ENCODE data around the gene GPER1. TPM values are rescaled to one million over a fixed set of nuclear protein-coding genes. Genes with fewer than 3 reads are reported as not detected.
"Not testable (repeated sequence)": the region's sequence is repeated elsewhere in the genome, so short reads cannot be mapped to it uniquely, and the experiment has no call there.

GPER1 gene
- total RNA-seq, 1 experiment from 2014 or later, result 2.5 TPM

GRCh38 chr7:1101563-1102431, 13.9 kb downstream of the GPER1 start:
- DNase-seq (ENCODE audit: low spot score), result no peak

GRCh38 chr7:1103009-1103788, 15.3 kb downstream of the GPER1 start:
- no peak for DNase-seq (ENCODE audit: low spot score)

DNA sequence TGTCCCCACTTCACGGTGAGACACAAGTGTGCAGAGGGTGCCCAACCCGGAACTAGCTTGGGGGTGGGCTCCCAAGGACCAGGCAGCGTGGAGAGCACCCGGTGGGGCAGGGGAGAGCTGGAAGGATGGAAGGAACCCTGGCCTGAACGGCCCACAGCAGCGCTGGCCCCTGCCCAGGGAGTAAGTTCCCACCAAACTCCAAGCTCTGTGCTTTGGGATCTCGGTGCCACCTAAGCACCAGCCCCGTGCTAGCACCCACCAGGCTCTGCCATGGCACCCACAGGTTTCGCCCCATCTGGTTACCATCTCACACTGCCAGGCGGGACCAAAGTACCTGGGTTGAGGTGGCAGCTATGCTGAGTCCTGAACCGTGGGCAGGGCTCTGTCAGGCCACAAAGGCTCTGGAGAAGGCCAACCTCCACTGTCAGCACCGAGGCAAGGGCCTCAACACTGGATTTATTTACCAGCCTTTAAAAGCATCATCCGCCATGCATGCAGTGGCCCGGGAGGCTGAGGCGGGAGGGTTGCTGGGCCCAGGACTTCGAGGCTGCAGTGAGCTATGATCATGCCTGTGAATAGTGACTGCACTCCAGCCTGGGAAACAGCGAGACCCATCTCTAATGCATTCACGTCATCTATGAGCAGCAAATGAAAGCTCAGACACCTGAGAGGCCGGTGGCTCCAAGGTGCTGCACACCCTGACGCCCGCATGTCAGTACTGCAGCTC, 16.0 kb downstream of the GPER1 start:
- no peak for DNase-seq (ENCODE audit: low spot score)

DNA sequence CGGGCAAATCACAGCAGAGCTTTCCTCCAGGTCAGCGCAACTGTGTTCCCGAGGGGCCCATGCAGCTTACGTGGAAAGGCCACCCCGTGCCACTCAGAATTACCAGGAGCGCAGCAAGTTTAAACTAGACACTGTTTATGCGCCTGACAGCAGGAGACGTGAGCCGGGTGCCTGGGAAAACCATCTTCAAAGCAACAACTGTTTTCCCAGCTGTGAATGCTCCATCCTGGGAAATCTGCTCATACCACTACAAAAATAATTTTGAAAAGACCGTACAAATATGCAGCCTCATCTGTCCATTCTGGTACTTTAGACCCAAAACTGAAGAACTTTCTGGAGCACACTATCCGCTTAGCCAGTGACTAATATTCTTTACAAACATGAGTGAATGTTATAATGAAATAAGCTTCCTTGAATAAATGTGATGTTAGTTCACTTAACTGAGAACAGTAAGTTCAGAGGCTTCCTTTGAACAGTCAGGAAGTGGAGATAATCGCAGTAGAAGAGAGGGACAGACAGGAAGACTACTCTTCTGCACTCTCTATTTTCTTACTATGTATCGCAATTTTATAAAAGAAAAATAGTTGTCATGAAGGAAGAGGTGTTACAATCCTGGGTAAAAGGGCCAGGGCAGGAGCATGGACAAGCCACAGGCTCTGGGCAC, 16.7 kb downstream of the GPER1 start:
- DNase-seq (ENCODE audit: low spot score), result no peak

DNA sequence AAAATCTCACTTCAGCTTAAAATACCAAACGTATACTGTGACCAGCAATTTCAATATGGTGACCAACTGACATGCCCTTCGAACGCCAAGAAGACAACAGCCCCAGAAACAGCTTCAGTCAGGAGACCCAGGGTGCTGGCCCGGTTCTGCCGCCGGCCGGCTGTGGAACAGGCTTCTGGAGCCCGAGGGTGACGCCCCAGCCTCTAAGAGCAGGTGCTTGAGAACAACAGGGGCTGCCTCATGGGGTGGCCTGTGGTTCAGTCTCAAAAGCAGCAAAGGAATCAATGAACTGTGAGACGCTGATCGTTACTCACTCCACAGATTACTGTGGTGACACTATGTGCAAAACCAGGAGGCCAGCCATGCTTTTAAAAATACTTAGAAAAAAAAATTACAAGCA, 17.3 kb downstream of the GPER1 start:
- no peak for DNase-seq (ENCODE audit: low spot score)

DNA sequence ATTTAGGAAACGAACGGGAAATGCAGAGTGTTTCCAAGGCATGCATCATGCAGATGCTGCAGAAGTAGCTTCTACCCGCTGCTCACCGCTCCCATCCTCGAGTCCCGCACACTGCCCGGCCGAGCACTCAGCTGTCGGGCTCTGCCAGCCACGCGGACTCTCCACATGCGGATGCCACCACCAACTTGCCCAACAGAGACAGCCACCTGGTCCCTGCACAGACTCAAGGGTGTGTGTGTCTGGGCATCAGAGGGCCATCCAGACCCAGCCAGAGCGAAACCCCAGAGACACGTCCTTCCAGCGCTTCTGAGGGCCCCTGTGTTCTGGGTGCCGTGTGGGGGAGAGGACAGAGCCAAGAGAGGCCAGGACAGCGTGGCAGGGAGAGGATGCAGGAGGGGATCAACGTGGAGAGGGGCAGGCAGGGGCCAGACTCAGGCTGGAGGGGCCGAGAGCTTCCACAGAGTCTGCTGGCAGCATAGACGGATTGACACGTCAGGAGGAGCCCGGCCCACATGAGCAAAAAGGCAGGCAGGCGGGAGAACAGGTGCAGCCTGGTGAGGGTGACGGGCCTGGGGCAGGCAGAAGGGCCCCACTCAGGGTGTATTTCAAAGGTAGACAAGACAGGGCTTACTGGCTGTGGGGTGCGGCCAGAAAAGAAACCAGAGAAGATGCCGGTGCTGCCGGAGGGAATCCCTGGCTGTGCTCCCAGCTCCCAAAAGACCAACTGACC, 18.3 kb downstream of the GPER1 start:
- no peak for DNase-seq (ENCODE audit: low spot score)

DNA sequence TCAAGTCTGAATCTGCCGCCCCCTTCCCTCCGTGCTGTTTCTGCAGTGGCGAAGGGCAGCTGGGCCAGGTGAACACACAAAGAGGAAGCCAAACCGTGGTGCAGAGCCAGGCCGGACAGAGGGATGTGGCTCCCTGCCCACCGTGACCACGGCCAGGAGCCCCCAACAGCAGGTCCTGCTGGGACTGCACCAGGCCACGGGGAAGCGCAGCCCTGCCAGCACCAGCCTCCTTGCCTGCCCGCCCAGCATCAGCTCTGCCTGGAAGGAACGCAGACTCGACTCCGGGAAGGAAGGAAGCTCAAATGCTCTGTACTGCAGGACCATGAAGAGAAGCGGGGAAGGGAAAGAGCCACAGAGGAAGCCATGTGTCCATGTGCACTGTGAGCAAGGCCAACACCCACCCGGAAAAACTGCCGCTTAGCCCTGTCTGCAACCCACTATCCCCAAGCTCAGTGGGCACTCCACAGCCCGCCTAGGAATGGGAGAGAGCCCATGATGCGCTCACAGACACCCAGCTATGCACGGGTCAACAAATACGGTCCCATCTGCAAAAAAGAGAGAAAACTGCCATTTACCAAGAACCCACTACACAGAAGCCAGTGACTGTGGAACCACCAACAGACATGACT, 19.0 kb downstream of the GPER1 start:
- no peak for DNase-seq (ENCODE audit: low spot score)

DNA sequence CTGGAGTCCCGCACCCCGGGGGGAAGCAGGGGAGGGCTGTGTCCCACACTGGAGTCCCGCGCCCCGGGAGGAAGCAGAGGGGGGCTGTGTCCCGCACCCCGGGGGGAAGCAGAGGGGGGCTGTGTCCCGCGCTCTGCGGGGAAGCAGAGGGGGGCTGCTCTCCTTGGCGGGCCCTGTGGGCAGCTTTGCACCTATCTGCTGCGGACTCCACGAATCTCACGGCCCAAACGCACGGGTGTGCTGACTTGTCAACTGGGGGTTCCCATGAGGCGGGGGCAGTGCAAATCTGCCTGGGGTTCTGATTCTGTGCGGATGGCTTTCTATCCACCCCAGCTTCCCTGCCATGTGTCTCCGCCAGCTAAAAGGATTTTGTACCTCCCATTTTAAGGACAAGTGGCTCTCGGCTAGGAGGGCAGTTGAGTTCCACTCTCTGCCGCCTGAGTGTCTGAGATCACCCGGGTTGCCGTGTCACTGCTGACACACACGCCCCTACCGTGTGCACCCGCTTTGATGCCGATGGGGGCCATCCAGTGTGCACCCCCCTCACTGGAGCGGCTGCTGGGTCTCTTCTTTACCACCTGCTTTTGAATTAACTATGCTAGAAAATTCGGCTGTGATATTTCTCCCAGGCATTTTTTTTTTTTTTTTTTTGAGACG, 20.5 kb downstream of the GPER1 start:
- no peak for DNase-seq (ENCODE audit: low spot score)

DNA sequence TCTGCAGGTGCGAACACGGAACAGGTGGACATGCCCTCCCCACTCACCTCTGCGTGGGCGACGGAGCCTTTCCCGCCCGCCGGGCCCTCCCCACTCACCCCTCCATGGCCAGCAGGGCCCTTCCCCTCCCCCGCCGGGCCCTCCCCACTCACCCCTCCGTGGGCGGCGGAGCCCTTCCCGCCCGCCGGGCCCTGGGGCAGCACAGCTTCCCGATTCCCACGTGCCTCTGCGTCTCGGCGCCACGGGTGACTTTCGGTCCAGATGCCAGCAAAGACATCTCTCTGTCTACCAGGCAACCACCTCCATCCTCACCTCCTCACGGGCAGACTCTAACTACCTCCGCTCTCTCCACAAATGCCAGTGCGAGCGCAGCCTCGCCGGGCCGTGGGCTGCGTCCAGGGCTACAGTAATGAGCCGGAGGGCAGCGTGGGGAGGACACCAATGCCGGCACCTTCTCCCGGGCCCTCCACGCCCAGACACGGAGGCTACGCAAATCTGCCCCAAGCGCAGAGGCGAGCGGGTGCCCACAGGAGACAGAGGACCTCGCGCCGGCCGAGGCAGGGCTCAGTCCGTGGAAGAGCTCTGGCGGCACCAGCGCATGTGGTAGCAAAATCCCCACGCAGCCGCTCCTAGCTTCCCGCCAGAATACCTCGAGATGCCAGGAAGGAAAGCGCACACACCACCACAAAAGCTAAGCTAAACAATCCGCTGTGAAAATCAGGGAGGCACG, 21.8 kb downstream of the GPER1 start:
- DNase-seq (ENCODE audit: low spot score), result no peak

GRCh38 chr7:1110358-1110757, 22.4 kb downstream of the GPER1 start:
- DNase-seq (ENCODE audit: low spot score), result no peak

GRCh38 chr7:1111156-1111555, 23.2 kb downstream of the GPER1 start:
- no peak for DNase-seq (ENCODE audit: low spot score)

DNA sequence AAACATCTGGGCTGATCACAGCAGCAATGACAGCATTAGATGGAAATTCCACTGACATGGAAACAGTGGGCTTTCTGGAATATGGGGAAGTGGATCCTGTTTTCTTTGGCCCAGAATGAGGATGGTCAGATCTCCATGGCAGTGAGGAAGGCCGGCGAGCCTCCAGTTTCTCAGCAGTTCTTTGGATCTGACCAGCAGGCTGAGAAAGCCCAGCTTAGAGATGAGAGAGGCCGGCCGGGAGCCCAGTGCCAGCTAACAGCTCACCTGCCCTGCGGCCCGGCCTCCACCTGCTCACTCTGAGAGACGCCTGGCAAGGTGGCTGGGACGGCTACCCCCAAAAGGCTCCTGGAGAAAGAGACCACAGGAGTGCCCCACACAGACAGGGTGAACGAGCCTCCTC, 24.2 kb downstream of the GPER1 start:
- no peak for DNase-seq (ENCODE audit: low spot score)

DNA sequence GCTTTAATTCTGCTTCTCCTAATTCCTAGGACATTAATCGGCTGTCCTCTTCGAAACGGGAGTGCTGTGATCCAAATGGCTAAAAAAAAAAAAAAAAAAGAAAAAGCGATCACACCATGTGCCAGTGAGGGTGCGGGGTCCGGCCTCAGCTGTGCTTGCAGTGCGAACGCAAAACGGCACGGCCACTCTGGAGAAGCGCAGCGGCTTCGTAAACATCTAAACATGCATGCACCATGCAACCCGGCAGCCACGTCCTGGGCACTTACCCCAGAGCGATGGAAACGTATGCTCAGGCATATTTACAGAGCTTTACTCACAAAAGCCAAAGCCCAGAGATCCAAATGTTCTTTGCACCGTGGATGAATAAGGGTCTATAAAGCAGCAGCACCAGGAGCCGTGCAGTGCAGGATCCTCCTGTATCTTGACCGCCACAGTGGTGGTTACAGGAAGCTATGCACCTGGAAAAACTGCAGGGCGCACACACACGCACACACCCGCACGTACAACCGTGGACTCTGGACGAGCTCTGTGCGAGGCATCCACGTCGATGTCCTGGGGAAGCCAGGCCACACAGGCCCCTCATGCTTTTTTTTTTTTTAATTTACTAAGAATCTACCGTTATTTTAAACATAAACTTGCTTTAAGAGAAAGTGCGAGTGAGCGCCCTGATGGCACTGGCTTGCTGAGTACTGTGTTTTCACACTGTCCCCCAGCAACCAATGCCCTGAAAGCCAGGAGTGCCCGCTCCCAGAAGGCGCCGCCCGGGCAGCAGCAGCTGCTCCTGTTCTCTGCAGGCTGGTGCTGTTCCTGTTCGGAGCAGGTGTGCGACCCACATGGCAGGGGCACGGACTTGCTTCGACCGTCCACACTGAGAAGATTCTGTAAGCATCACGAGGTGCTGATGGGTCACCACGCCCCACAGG, 25.0 kb downstream of the GPER1 start:
- DNase-seq (ENCODE audit: low spot score), result no peak

DNA sequence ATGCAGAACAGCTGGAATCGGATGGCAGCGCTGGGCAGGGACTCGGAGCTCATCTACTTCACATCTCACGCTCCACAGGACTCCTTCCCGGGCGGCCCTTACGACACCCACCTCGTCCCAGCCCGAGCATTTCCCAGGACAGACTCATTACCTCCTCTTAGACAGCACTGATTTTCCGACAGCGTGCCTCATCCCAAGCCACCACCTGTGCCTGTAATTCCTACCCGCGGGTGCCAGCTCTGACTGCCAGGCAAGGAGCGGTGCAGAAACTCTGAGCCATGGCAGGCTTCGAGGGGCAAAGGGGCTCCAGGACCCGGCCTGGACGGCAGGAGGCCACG, 25.6 kb downstream of the GPER1 start:
- DNase-seq (ENCODE audit: low spot score), result no peak

- DNase-seq (ENCODE audit: low spot score), result no peak
Measured at GRCh38 chr7:1114088-1114487, 26.2 kb downstream of the GPER1 start.

DNA sequence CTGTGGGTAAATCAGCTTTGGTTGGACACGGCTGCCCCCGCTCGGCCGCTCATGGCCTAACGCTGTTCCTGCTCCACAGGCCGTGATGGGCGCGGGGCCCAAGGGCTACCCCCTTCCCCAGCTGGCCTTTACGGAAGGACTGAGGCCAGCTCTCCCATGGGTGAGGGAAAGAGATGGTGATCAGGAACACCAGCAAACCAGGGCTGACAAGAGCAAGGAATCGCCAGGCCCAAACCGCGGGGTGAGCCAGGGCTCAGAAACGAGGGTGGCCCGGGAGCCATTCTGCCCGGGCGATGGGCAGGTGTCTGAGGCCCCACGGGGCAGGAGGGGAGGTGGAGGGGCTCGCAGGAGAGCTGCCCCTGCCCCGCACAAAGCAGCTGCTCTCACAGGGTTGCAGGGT, 26.6 kb downstream of the GPER1 start:
- DNase-seq (ENCODE audit: low spot score), result no peak

GRCh38 chr7:1115171-1116045, 27.5 kb downstream of the GPER1 start:
- not testable (repeated sequence) for DNase-seq (ENCODE audit: low spot score)
